ENCODE data around the gene GALNS. TPM values are rescaled to one million over a fixed set of nuclear protein-coding genes. Genes with fewer than 3 reads are reported as not detected.
"Not testable (repeated sequence)": the region's sequence is repeated elsewhere in the genome, so short reads cannot be mapped to it uniquely, and the experiment has no call there.

GALNS gene
- total and polyA plus RNA-seq, 8 donors, result 5.7 to 26.1 (median 9.1) TPM

DNA sequence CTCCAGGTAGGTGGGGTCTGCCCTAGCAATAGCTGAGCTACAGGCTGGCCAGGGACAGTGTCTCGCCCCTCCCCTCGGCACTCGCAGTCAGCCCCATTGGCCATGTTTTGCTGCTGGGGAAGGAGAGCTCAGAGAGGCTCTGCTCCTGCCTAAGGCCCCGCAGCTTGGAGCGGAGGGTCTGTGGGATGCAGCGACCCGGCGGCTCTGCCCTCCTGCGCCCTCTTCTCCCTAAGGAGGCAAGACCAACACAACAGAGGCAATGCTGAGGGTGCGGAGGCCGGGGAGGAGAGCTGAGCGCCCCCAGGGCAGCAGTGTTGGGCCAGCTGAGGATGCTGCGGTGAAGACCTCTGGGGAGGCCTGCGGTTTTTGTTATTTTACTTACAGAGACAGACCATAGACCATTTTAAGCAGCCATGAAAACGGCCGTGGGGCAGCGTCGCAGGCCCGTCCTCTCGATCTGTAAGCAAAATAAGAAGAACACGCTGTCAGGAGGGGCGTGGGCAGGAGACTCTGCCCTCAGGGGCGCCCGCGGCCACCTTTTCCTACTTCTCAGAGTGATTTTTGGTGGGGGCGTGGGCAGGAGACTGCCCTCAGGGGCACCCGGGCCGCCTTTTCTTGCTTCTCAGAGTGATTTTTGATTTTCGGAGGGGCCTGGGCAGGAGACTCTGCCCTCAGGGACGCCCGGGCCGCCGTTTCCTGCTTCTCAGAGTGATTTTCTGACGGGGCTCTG, 41.1 kb upstream of the GALNS start:
- H3K9me3 ChIP-seq, result no peaks in the 10 kb centered on the region
- no peak overlapping the region for H3K27ac ChIP-seq
- 92 to 96% methylated on average over 34 of the region's 34 CpGs for WGBS, 2 donors
- DNase-seq (no peak), ATAC-seq (no peak), FAIRE-seq (no peak)
- no peak overlapping the region for H3K4me3 ChIP-seq
- no peaks in the 10 kb centered on the region for H3K27me3 ChIP-seq
- intact Hi-C loops (cut with DNase I), result no loop called here
- no peak for TF ChIP-seq CTCF (IDR thresholded peaks at IDR 0.05)
- H3K4me1 ChIP-seq, result no peaks in the 10 kb centered on the region
- peaks cover 0 to 7% (median 0%) of the 10 kb centered on the region in 3 donors for H3K36me3 ChIP-seq

GRCh38 chr16:88896238-88897070, 39.7 kb upstream of the GALNS start:
- Histone ChIP-seq H3K27me3 (no peaks in the 10 kb centered on the region), H3K27ac (no peak overlapping the region), H3K9me3 (no peaks in the 10 kb centered on the region), H3K4me1 (no peaks in the 10 kb centered on the region), H3K36me3 (peaks cover 0 to 7% (median 0%) of the 10 kb centered on the region in 3 donors), H3K4me3 (no peak overlapping the region)
- WGBS, 2 donors, result 89 to 90% methylated on average over 55 to 57 of the region's 57 CpGs
- DNase-seq (no peak), ATAC-seq (no peak), FAIRE-seq (no peak)
- TF ChIP-seq CTCF (IDR thresholded peaks at IDR 0.05), result no peak
- intact Hi-C loops (cut with DNase I), result no loop called here

DNA sequence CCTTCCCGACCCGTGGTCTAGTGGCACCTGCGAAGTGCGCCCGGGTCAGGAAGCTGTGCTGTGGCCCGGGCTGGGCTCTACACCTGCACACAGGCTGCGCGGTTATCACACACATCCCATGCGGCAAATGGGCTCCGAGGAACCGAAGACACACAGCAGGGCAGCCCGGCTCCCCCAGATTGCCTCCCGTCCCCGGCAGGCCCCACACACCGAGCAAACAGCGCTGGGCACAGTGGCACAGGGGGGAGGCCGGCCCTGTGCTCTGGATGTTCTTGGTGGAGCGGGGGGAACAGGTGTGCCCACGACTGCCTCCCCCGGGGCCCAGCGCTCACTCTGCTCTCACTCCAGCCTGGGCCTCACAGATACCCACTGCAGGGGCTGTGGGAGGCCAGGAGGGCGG, 38.6 kb upstream of the GALNS start:
- TF ChIP-seq CTCF (IDR thresholded peaks at IDR 0.05), result no peak
- Histone ChIP-seq H3K9me3 (no peaks in the 10 kb centered on the region), H3K4me3 (no peak overlapping the region), H3K27me3 (no peaks in the 10 kb centered on the region), H3K36me3 (peaks cover 0 to 7% (median 0%) of the 10 kb centered on the region in 3 donors), H3K4me1 (no peaks in the 10 kb centered on the region), H3K27ac (no peak overlapping the region)
- DNase-seq (no peak), FAIRE-seq (no peak), ATAC-seq (no peak)
- intact Hi-C loops (cut with DNase I), result no loop called here
- WGBS, 2 donors, result 92 to 95% methylated on average over 21 to 22 of the region's 22 CpGs

GRCh38 chr16:88894681-88895300, 38.0 kb upstream of the GALNS start:
- Histone ChIP-seq H3K36me3 (peaks cover 0 to 7% (median 0%) of the 10 kb centered on the region in 3 donors), H3K4me3 (no peak overlapping the region), H3K27ac (no peak overlapping the region), H3K9me3 (no peaks in the 10 kb centered on the region), H3K4me1 (no peaks in the 10 kb centered on the region), H3K27me3 (no peaks in the 10 kb centered on the region)
- no peak for TF ChIP-seq CTCF (IDR thresholded peaks at IDR 0.05)
- DNase-seq (no peak), FAIRE-seq (no peak), ATAC-seq (no peak)
- WGBS, 2 donors, result 85 to 86% methylated on average over 21 of the region's 21 CpGs
- intact Hi-C loops (cut with DNase I), result no loop called here

DNA sequence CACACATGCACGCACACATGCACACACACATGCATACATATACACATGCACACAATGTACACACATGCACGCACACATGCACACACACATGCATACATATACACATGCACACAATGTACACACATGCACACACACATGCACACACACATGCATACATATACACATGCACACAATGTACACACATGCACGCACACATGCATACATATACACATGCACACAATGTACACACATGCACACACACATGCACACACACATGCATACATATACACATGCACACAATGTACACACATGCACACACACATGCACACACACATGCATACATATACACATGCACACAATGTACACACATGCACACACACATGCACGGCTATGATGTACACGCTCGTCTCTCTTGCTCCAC, 37.5 kb upstream of the GALNS start:
- H3K27ac ChIP-seq; H3K36me3 ChIP-seq; FAIRE-seq; H3K4me1 ChIP-seq; H3K4me3 ChIP-seq; DNase-seq; intact Hi-C loops (cut with DNase I); H3K27me3 ChIP-seq; ATAC-seq; H3K9me3 ChIP-seq: not testable (repeated sequence)
- WGBS, 2 donors, result 80 to 98% methylated on average over 5 of the region's 6 CpGs

All from pancreas (tissue), 10 donors.